ENCODE measurements around the gene PAPSS2.

DNA sequence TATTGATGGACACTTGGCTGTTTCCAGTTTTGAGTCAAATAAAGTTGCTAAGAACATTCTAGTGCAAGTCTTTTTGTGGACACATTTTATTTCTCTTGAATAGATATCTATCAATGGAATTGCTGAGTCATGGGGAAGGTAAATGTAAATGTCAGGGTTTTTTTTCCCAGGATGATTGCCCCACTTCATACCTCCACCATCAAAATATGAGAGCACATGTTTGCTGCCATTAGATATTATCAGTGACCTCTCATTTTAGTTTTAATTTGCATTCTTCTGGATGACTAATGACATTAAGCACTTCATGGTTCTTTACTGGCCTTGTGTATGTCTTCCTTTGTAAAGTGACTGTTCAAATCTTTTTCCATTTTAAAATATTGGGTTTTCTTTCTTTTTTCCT, 45.7 kb downstream of the PAPSS2 start:
- TF ChIP-seq, protein P1, sequence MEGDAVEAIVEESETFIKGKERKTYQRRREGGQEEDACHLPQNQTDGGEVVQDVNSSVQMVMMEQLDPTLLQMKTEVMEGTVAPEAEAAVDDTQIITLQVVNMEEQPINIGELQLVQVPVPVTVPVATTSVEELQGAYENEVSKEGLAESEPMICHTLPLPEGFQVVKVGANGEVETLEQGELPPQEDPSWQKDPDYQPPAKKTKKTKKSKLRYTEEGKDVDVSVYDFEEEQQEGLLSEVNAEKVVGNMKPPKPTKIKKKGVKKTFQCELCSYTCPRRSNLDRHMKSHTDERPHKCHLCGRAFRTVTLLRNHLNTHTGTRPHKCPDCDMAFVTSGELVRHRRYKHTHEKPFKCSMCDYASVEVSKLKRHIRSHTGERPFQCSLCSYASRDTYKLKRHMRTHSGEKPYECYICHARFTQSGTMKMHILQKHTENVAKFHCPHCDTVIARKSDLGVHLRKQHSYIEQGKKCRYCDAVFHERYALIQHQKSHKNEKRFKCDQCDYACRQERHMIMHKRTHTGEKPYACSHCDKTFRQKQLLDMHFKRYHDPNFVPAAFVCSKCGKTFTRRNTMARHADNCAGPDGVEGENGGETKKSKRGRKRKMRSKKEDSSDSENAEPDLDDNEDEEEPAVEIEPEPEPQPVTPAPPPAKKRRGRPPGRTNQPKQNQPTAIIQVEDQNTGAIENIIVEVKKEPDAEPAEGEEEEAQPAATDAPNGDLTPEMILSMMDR (conservative IDR thresholded peaks at IDR 0.05; ENCODE audit: low read depth in 2 of 2), result no peak
- TF ChIP-seq EZH2 (IDR thresholded peaks at IDR 0.05; ENCODE audit: low read depth, unreplicated experiment) (no peak), EZH2phosphoT487 (IDR thresholded peaks at IDR 0.05; ENCODE audit: unreplicated experiment) (no peak), POLR2AphosphoS5 (IDR thresholded peaks at IDR 0.05; ENCODE audit: low read depth) (no peak)
- TF ChIP-seq, protein P2, sequence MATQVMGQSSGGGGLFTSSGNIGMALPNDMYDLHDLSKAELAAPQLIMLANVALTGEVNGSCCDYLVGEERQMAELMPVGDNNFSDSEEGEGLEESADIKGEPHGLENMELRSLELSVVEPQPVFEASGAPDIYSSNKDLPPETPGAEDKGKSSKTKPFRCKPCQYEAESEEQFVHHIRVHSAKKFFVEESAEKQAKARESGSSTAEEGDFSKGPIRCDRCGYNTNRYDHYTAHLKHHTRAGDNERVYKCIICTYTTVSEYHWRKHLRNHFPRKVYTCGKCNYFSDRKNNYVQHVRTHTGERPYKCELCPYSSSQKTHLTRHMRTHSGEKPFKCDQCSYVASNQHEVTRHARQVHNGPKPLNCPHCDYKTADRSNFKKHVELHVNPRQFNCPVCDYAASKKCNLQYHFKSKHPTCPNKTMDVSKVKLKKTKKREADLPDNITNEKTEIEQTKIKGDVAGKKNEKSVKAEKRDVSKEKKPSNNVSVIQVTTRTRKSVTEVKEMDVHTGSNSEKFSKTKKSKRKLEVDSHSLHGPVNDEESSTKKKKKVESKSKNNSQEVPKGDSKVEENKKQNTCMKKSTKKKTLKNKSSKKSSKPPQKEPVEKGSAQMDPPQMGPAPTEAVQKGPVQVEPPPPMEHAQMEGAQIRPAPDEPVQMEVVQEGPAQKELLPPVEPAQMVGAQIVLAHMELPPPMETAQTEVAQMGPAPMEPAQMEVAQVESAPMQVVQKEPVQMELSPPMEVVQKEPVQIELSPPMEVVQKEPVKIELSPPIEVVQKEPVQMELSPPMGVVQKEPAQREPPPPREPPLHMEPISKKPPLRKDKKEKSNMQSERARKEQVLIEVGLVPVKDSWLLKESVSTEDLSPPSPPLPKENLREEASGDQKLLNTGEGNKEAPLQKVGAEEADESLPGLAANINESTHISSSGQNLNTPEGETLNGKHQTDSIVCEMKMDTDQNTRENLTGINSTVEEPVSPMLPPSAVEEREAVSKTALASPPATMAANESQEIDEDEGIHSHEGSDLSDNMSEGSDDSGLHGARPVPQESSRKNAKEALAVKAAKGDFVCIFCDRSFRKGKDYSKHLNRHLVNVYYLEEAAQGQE (IDR thresholded peaks at IDR 0.05; ENCODE audit: unreplicated experiment), result no peak

All from GM23338 (cell line).